HEK293 (cell line): ENCODE measurements around the gene KARS1.

ENCODE experiments used
- ZBTB7A ChIP-seq: fragments of 450-650 bp; formaldehyde crosslinking; IDR thresholded peaks from 2 replicates; pipeline ENCODE4 v1.5.1; 2016; ENCODE audit warnings: low read depth, missing biosample characterization, missing genetic modification characterization
- ZBTB8A ChIP-seq: fragments of 450-650 bp; formaldehyde crosslinking; IDR thresholded peaks from 2 replicates; pipeline ENCODE4 v1.5.1; 2016; ENCODE audit warnings: missing biosample characterization, missing genetic modification characterization
- ZFP69B ChIP-seq: fragments of 450-650 bp; formaldehyde crosslinking; IDR thresholded peaks from 2 replicates; pipeline ENCODE4 v1.5.1; 2016; ENCODE audit warnings: missing biosample characterization, missing genetic modification characterization
- ZNF112 ChIP-seq: fragments of 450-650 bp; formaldehyde crosslinking; IDR thresholded peaks from 2 replicates; pipeline ENCODE4 v1.5.0; 2017; ENCODE audit warnings: missing biosample characterization, missing genetic modification characterization
- ZNF292 ChIP-seq: fragments of 450-650 bp; formaldehyde crosslinking; IDR thresholded peaks from 2 replicates; pipeline ENCODE4 v1.5.1; 2016; ENCODE audit warnings: low read depth, missing biosample characterization, missing genetic modification characterization, borderline replicate concordance
- ZNF433 ChIP-seq: fragments of 450-650 bp; formaldehyde crosslinking; IDR thresholded peaks from 2 replicates; pipeline ENCODE4 v1.5.1; 2016; ENCODE audit warnings: missing biosample characterization, missing genetic modification characterization, low read depth
- ZNF530 ChIP-seq: fragments of 450-650 bp; formaldehyde crosslinking; IDR thresholded peaks from 2 replicates; pipeline ENCODE4 v1.5.1; 2016; ENCODE audit warnings: low read depth, missing biosample characterization, missing genetic modification characterization
- TF ChIP-seq, protein P1 (sequence below): fragments of 450-650 bp; formaldehyde crosslinking; IDR thresholded peaks from 2 replicates; pipeline ENCODE4 v1.5.1; 2016; ENCODE audit warnings: missing biosample characterization, missing genetic modification characterization
- TF ChIP-seq, protein P2 (sequence below): fragments of 450-650 bp; formaldehyde crosslinking; IDR thresholded peaks from 2 replicates; pipeline ENCODE4 v1.5.1; 2016; ENCODE audit warnings: missing biosample characterization, missing genetic modification characterization
- TF ChIP-seq, protein P3 (sequence below): sonication (generic); formaldehyde crosslinking; IDR thresholded peaks from 2 replicates; pipeline ENCODE4 v1.8.1; 2022; ENCODE audit warnings: mild to moderate bottlenecking, moderate library complexity, missing genetic modification reagents
- TF ChIP-seq, protein P4 (sequence below): fragments of 450-650 bp; formaldehyde crosslinking; IDR thresholded peaks from 2 replicates; pipeline ENCODE4 v1.5.1; 2016; ENCODE audit warnings: missing biosample characterization, missing genetic modification characterization
- TF ChIP-seq, protein P5 (sequence below): fragments of 450-650 bp; formaldehyde crosslinking; IDR thresholded peaks from 2 replicates; pipeline ENCODE4 v1.5.1; 2016; ENCODE audit warnings: missing biosample characterization, missing genetic modification characterization, low read depth

DNA sequence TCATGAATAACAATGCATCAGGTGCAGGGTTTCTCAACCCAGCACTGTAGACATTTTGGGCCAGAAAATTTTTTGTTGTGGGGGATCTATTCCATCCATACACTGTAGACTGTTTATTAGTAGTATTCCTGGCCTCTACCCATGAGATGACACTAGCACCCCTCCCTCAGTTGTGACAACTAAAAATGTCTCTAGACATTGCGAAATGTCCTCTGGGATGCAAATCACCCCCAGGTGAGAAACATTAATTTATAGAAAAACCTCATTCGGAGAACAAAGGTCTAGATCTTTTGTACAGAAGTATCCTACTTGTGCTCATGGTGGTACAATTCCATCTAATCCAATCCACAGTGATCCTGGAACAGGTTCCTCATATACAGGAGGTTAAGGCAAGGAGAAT lies 28.7 kb downstream of the KARS1 start:
- no peak for TF ChIP-seq ZNF292 (tag by site-specific recombination)
- no peak for TF ChIP-seq ZNF433 (tag by site-specific recombination)
- TF ChIP-seq, protein P1, sequence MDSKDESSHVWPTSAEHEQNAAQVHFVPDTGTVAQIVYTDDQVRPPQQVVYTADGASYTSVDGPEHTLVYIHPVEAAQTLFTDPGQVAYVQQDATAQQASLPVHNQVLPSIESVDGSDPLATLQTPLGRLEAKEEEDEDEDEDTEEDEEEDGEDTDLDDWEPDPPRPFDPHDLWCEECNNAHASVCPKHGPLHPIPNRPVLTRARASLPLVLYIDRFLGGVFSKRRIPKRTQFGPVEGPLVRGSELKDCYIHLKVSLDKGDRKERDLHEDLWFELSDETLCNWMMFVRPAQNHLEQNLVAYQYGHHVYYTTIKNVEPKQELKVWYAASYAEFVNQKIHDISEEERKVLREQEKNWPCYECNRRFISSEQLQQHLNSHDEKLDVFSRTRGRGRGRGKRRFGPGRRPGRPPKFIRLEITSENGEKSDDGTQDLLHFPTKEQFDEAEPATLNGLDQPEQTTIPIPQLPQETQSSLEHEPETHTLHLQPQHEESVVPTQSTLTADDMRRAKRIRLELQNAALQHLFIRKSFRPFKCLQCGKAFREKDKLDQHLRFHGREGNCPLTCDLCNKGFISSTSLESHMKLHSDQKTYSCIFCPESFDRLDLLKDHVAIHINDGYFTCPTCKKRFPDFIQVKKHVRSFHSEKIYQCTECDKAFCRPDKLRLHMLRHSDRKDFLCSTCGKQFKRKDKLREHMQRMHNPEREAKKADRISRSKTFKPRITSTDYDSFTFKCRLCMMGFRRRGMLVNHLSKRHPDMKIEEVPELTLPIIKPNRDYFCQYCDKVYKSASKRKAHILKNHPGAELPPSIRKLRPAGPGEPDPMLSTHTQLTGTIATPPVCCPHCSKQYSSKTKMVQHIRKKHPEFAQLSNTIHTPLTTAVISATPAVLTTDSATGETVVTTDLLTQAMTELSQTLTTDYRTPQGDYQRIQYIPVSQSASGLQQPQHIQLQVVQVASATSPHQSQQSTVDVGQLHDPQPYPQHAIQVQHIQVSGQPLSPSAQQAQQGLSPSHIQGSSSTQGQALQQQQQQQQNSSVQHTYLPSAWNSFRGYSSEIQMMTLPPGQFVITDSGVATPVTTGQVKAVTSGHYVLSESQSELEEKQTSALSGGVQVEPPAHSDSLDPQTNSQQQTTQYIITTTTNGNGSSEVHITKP (tag by site-specific recombination), result no peak
- TF ChIP-seq, protein P2, sequence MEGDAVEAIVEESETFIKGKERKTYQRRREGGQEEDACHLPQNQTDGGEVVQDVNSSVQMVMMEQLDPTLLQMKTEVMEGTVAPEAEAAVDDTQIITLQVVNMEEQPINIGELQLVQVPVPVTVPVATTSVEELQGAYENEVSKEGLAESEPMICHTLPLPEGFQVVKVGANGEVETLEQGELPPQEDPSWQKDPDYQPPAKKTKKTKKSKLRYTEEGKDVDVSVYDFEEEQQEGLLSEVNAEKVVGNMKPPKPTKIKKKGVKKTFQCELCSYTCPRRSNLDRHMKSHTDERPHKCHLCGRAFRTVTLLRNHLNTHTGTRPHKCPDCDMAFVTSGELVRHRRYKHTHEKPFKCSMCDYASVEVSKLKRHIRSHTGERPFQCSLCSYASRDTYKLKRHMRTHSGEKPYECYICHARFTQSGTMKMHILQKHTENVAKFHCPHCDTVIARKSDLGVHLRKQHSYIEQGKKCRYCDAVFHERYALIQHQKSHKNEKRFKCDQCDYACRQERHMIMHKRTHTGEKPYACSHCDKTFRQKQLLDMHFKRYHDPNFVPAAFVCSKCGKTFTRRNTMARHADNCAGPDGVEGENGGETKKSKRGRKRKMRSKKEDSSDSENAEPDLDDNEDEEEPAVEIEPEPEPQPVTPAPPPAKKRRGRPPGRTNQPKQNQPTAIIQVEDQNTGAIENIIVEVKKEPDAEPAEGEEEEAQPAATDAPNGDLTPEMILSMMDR (tag by site-specific recombination), result no peak
- TF ChIP-seq ZNF530 (tag by site-specific recombination), result no peak
- TF ChIP-seq, protein P3, sequence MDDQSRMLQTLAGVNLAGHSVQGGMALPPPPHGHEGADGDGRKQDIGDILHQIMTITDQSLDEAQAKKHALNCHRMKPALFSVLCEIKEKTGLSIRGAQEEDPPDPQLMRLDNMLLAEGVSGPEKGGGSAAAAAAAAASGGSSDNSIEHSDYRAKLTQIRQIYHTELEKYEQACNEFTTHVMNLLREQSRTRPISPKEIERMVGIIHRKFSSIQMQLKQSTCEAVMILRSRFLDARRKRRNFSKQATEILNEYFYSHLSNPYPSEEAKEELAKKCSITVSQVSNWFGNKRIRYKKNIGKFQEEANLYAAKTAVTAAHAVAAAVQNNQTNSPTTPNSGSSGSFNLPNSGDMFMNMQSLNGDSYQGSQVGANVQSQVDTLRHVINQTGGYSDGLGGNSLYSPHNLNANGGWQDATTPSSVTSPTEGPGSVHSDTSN, result no peak
- TF ChIP-seq, protein P4, sequence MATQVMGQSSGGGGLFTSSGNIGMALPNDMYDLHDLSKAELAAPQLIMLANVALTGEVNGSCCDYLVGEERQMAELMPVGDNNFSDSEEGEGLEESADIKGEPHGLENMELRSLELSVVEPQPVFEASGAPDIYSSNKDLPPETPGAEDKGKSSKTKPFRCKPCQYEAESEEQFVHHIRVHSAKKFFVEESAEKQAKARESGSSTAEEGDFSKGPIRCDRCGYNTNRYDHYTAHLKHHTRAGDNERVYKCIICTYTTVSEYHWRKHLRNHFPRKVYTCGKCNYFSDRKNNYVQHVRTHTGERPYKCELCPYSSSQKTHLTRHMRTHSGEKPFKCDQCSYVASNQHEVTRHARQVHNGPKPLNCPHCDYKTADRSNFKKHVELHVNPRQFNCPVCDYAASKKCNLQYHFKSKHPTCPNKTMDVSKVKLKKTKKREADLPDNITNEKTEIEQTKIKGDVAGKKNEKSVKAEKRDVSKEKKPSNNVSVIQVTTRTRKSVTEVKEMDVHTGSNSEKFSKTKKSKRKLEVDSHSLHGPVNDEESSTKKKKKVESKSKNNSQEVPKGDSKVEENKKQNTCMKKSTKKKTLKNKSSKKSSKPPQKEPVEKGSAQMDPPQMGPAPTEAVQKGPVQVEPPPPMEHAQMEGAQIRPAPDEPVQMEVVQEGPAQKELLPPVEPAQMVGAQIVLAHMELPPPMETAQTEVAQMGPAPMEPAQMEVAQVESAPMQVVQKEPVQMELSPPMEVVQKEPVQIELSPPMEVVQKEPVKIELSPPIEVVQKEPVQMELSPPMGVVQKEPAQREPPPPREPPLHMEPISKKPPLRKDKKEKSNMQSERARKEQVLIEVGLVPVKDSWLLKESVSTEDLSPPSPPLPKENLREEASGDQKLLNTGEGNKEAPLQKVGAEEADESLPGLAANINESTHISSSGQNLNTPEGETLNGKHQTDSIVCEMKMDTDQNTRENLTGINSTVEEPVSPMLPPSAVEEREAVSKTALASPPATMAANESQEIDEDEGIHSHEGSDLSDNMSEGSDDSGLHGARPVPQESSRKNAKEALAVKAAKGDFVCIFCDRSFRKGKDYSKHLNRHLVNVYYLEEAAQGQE (tag by site-specific recombination), result no peak
- TF ChIP-seq, protein P5, sequence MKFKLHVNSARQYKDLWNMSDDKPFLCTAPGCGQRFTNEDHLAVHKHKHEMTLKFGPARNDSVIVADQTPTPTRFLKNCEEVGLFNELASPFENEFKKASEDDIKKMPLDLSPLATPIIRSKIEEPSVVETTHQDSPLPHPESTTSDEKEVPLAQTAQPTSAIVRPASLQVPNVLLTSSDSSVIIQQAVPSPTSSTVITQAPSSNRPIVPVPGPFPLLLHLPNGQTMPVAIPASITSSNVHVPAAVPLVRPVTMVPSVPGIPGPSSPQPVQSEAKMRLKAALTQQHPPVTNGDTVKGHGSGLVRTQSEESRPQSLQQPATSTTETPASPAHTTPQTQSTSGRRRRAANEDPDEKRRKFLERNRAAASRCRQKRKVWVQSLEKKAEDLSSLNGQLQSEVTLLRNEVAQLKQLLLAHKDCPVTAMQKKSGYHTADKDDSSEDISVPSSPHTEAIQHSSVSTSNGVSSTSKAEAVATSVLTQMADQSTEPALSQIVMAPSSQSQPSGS (tag by site-specific recombination), result no peak
- no peak for TF ChIP-seq ZFP69B (tag by site-specific recombination)
- TF ChIP-seq ZBTB8A (tag by site-specific recombination), result no peak
- no peak for TF ChIP-seq ZBTB7A
- TF ChIP-seq ZNF112 (tag by site-specific recombination), result no peak
